ENCODE results near the gene DUSP3.
A peak's percentile ranks its signal among the peaks of the same experiment; 100 is the strongest.

DUSP3 gene

GRCh38 chr17:43784628-43785101 lies 5.9 kb upstream of the DUSP3 start:
- no peaks in the 10 kb centered on the region for H3K36me3 Mint-ChIP-seq

GRCh38 chr17:43784068-43784467 lies 5.3 kb upstream of the DUSP3 start:
- ATAC-seq, result no peak
- Mint-ChIP-seq H3K27me3 (peaks cover 53% of the 10 kb centered on the region), H3K27ac (no peak overlapping the region), H3K9me3 (no peaks in the 10 kb centered on the region), H3K4me1 (peaks cover 7% of the 10 kb centered on the region), H3K36me3 (no peaks in the 10 kb centered on the region), H3K4me3 (no peak overlapping the region)

More at GRCh38 chr17:43784628-43785101, 5.9 kb upstream of the DUSP3 start:
- Mint-ChIP-seq H3K4me1 (peaks cover under 1% of the 10 kb centered on the region), H3K27ac (no peak overlapping the region), H3K9me3 (no peaks in the 10 kb centered on the region), H3K27me3 (peaks cover 53% of the 10 kb centered on the region), H3K4me3 (no peak overlapping the region)
- ATAC-seq, result no peak

- H3K27me3 Mint-ChIP-seq, result peaks cover 46% of the 10 kb centered on the region
- no peak overlapping the region for H3K4me3 Mint-ChIP-seq
- no peaks in the 10 kb centered on the region for H3K36me3 Mint-ChIP-seq
- peaks cover 8% of the 10 kb centered on the region for H3K4me1 Mint-ChIP-seq
- no peak for ATAC-seq
- H3K27ac Mint-ChIP-seq, result no peak overlapping the region
- no peaks in the 10 kb centered on the region for H3K9me3 Mint-ChIP-seq
These were observed 4.3 kb upstream of the DUSP3 start for GRCh38 chr17:43782913-43783680.

- peaks cover 13% of the 10 kb centered on the region for H3K4me1 Mint-ChIP-seq
- H3K27me3 Mint-ChIP-seq, result peaks cover 41% of the 10 kb centered on the region
- H3K9me3 Mint-ChIP-seq, result no peaks in the 10 kb centered on the region
- H3K27ac Mint-ChIP-seq, result peak within 1 kb of the TSS; percentile 83
- H3K36me3 Mint-ChIP-seq, result peaks cover 2% of the 10 kb centered on the region
- H3K4me3 Mint-ChIP-seq, result peak within 1 kb of the TSS; percentile 96
- ATAC-seq, result no peak
These were observed 1.4 kb upstream of the DUSP3 start, which contains the start of gene CFAP97D1 for GRCh38 chr17:43780135-43780534. TSS of gene CFAP97D1 (plus strand) at chr17:43780435. CDS start at chr17:43780463, 28 bp downstream.

- peaks cover 13% of the 10 kb centered on the region for H3K4me1 Mint-ChIP-seq
- H3K27me3 Mint-ChIP-seq, result peaks cover 34% of the 10 kb centered on the region
- H3K36me3 Mint-ChIP-seq, result peaks cover 6% of the 10 kb centered on the region
- peak overlapping the region; percentile 83 for H3K27ac Mint-ChIP-seq
- H3K4me3 Mint-ChIP-seq, result peak overlapping the region; percentile 96
- peak; percentile 34 for ATAC-seq
- no peaks in the 10 kb centered on the region for H3K9me3 Mint-ChIP-seq
These were observed 658 bp upstream of the DUSP3 start for GRCh38 chr17:43779145-43780125.

DNA sequence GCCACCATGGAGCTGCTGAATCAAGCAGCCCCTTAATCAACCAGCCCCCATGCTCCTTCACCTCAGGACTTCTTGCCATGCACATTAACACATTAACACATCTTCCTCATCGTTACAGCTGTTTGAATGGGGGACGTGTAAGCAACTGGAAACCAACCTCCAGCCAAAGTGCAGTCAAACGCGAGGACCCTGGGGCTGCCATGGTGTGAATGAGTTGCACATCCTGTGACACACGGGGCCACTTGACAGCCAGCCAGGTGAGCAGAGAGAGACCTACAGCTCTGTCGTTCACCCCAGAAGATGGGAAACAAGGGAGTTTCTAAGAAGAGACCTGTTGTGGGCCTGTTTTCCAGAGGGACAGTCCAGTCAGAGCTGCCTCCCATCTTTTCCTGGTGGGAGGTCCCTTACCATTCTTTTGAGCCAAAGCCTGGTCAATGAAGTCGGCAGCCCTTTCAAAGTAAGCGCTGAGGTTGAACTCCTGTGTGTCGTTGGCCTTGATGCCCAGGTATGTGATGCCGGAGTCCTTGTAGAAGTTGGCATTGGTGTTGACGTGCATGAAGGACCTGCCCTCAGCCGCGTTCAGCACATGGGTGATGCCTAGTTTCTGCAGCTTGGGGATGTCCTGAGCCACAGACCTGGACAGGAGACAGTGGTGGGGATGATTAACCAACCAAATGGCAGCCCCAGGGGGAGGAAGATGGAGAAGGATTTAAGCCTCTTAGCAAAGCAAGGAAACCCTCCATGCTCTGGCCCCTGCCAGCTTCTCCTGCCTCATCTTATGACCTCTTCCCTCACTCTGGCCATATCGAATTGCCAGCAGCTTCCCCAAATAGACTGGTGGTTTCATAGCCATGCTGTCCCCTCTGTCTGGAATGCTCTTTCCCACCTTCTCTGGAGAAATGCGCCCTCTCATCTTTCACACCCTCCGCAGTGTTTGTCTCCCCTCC lies 4.2 kb downstream of the DUSP3 start:
- H3K27me3 Mint-ChIP-seq, result no peaks in the 10 kb centered on the region
- no peak for ATAC-seq
- H3K4me3 Mint-ChIP-seq, result no peak overlapping the region
- peaks cover 41% of the 10 kb centered on the region for H3K36me3 Mint-ChIP-seq
- H3K9me3 Mint-ChIP-seq, result no peaks in the 10 kb centered on the region
- H3K4me1 Mint-ChIP-seq, result peaks cover 28% of the 10 kb centered on the region
- no peak overlapping the region for H3K27ac Mint-ChIP-seq

DNA sequence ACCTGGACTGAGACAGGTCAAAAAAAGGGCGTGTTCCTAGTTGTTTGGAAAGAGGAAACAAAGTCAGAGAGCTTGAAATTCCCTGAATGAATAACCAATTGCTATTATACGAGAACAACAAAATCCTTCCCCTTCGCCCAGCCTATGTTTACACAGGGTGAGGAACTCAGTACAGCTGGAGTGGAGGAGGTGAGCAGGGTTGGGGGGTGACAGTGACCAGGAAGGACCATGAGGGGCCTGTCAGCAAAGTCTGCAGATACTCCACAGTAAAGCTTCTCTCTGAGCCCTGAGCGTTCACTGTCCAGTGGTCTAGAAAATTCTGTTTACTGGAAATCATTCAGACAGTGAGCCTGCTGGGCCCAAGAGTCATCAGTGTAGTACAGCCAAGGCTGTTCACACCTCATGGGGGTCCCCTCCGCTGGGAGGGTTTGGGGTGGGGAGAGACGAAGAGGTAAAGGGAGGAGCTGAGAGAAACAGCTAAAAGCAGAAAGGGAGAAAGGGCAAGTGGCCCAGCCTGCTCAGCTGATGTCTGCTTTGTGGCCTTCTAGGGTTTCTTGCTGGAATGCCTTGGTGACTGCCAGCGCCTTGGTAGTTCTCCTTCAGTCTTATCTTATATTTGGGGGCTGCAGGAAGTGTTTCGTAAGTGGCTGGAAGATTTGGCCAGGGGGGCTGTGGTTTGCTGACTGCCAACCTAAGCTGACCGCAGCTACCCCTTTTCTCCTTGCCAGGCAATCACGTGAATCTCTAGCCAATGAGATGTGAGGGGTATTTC lies 5.7 kb downstream of the DUSP3 start:
- Mint-ChIP-seq H3K27me3 (no peaks in the 10 kb centered on the region), H3K36me3 (peaks cover 46% of the 10 kb centered on the region), H3K27ac (peak overlapping the region; percentile 78), H3K4me3 (no peak overlapping the region), H3K4me1 (peaks cover 29% of the 10 kb centered on the region), H3K9me3 (no peaks in the 10 kb centered on the region)
- peak; percentile 31 for ATAC-seq

GRCh38 chr17:43771463-43771862 lies 7.3 kb downstream of the DUSP3 start:
- no peak for ATAC-seq
- H3K4me3 Mint-ChIP-seq, result no peak overlapping the region
- peaks cover 46% of the 10 kb centered on the region for H3K36me3 Mint-ChIP-seq

GRCh38 chr17:43770957-43771356 lies 7.8 kb downstream of the DUSP3 start:
- Mint-ChIP-seq H3K9me3 (no peaks in the 10 kb centered on the region), H3K4me3 (no peak overlapping the region), H3K4me1 (peaks cover 25% of the 10 kb centered on the region), H3K36me3 (peaks cover 46% of the 10 kb centered on the region), H3K27ac (no peak overlapping the region), H3K27me3 (no peaks in the 10 kb centered on the region)
- no peak for ATAC-seq

More at GRCh38 chr17:43771463-43771862, 7.3 kb downstream of the DUSP3 start:
- Mint-ChIP-seq H3K9me3 (no peaks in the 10 kb centered on the region), H3K4me1 (peaks cover 25% of the 10 kb centered on the region), H3K27me3 (no peaks in the 10 kb centered on the region), H3K27ac (no peak overlapping the region)

- peaks cover 25% of the 10 kb centered on the region for H3K4me1 Mint-ChIP-seq
- no peaks in the 10 kb centered on the region for H3K27me3 Mint-ChIP-seq
- no peaks in the 10 kb centered on the region for H3K9me3 Mint-ChIP-seq
- H3K4me3 Mint-ChIP-seq, result no peak overlapping the region
- no peak overlapping the region for H3K27ac Mint-ChIP-seq
- H3K36me3 Mint-ChIP-seq, result peaks cover 41% of the 10 kb centered on the region
- no peak for ATAC-seq
These were observed 8.9 kb downstream of the DUSP3 start for GRCh38 chr17:43769859-43770258.

- Mint-ChIP-seq H3K27me3 (no peaks in the 10 kb centered on the region), H3K27ac (no peak overlapping the region), H3K36me3 (peaks cover 40% of the 10 kb centered on the region), H3K4me1 (peaks cover 25% of the 10 kb centered on the region), H3K9me3 (no peaks in the 10 kb centered on the region), H3K4me3 (no peak overlapping the region)
- ATAC-seq, result no peak
These were observed 9.4 kb downstream of the DUSP3 start for GRCh38 chr17:43769426-43769825.

- peaks cover 36% of the 10 kb centered on the region for H3K36me3 Mint-ChIP-seq
These were observed 9.8 kb downstream of the DUSP3 start for GRCh38 chr17:43768943-43769342.

DNA sequence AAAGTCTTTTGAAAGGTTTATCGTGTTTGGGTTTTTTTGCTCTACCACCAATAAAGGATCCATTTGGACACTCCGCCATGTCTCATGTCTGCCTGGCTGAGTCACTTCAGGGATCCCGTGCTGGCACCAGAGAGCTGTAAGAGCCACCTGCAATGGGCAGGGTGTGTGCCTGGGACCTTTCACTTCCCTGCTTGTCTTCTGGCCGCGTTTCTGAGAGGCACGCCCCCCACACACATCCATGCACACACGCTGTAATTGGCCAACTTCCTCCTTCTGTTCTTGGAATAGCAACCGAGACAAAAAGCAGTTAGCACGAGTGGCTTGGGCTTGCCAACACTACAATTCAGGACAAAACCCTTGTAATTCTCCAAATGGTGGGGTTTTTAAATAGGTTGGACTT lies 10.4 kb downstream of the DUSP3 start:
- ATAC-seq, result peak; percentile 89
- H3K27ac Mint-ChIP-seq, result no peak overlapping the region
- H3K9me3 Mint-ChIP-seq, result no peaks in the 10 kb centered on the region
- H3K4me3 Mint-ChIP-seq, result no peak overlapping the region
- H3K4me1 Mint-ChIP-seq, result peaks cover 21% of the 10 kb centered on the region
- peaks cover 30% of the 10 kb centered on the region for H3K36me3 Mint-ChIP-seq
- H3K27me3 Mint-ChIP-seq, result no peaks in the 10 kb centered on the region

More at GRCh38 chr17:43768943-43769342, 9.8 kb downstream of the DUSP3 start:
- H3K27me3 Mint-ChIP-seq, result no peaks in the 10 kb centered on the region
- H3K27ac Mint-ChIP-seq, result no peak overlapping the region
- no peaks in the 10 kb centered on the region for H3K9me3 Mint-ChIP-seq
- no peak for ATAC-seq
- H3K4me3 Mint-ChIP-seq, result no peak overlapping the region
- H3K4me1 Mint-ChIP-seq, result peaks cover 25% of the 10 kb centered on the region

DNA sequence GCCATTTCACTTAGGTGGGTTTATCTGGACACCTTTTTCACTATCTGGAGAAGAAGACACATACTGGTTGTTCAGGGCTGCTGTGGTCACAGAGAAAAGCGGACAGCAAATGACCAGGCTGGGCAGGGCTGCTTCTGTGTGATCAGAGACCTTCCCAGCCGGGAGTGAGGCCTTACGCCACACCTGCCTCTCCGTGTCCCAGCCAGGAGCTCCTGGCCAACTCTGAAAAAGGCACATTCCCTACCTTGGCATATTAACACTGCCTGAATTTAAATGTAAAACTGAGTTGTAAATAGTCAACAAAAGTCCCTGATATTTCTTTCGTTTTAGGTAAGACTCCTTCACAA lies 11.1 kb downstream of the DUSP3 start:
- ATAC-seq, result no peak

More for the DNA sequence above, 11.1 kb downstream of the DUSP3 start:
- Mint-ChIP-seq H3K9me3 (no peaks in the 10 kb centered on the region), H3K27me3 (no peaks in the 10 kb centered on the region), H3K4me3 (no peak overlapping the region), H3K4me1 (peaks cover 14% of the 10 kb centered on the region), H3K36me3 (peaks cover 23% of the 10 kb centered on the region), H3K27ac (no peak overlapping the region)

All from stimulated activated memory B cell treated with anti-CD40 and anti-IgM and Interleukin-4, amounts not matched to agents 10 μg/mL and 1 μg/mL and 100 μg/mL, for 72 hours (primary cell).